GM18909 (cell line): ENCODE measurements around the gene ASTN2.

Experiments
- ATAC-seq: cut with Tn5 transposase; IDR thresholded peaks from one replicate; pipeline ENCODE4 v1.9.1; 2021; ENCODE audit warnings: mild to moderate bottlenecking; ENCODE audit not compliant: unreplicated experiment, poor library complexity

ASTN2 gene

DNA sequence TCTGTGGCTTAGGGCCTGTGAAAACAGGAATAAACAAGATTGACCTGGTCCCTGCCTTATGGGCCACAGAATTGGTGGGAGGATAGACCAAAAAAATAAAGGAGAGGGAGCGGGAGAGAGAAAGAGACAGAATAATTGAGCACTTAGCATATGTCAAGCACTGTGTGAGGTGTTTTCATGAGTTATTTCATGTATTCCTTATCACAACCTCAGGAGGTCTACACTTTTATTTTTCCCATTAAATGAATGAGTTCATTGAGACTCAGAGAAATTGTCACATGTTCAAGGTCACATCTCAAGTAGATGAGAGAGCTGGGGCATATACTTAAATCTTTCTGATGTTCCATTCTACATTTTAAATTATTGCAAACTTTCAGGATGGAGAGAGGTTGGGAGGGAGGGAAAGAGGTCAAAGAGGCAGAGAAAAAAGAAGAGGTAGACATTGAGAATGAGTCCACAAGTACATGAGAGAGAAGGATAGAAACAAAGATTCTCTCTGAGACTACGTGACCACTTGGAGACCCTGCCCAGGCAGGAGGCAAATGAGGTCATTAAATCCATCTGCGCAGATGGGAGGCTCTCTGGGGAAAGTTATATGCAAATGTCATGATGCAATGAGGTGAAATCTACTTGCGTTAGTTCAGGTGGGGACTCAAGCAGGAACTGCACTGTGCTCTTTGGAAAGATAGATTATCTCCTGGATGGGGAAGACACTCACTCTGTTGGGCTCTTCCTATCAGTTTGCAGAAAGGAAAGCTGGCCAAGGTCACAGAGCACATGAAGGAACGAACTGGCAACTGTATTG is 1019.8 kb downstream of the ASTN2 start:
- ATAC-seq = no peak

- no peak for ATAC-seq
Observed at GRCh38 chr9:116394070-116394469, 1020.8 kb downstream of the ASTN2 start.

- ATAC-seq = no peak
Observed at GRCh38 chr9:116393198-116393597, 1021.7 kb downstream of the ASTN2 start.

- ATAC-seq = no peak
Observed at GRCh38 chr9:116391306-116391900, 1023.5 kb downstream of the ASTN2 start.

GRCh38 chr9:116390303-116391228 is 1024.3 kb downstream of the ASTN2 start:
- ATAC-seq = peak; percentile 78

GRCh38 chr9:116389541-116390302 is 1025.1 kb downstream of the ASTN2 start:
- ATAC-seq = no peak

DNA sequence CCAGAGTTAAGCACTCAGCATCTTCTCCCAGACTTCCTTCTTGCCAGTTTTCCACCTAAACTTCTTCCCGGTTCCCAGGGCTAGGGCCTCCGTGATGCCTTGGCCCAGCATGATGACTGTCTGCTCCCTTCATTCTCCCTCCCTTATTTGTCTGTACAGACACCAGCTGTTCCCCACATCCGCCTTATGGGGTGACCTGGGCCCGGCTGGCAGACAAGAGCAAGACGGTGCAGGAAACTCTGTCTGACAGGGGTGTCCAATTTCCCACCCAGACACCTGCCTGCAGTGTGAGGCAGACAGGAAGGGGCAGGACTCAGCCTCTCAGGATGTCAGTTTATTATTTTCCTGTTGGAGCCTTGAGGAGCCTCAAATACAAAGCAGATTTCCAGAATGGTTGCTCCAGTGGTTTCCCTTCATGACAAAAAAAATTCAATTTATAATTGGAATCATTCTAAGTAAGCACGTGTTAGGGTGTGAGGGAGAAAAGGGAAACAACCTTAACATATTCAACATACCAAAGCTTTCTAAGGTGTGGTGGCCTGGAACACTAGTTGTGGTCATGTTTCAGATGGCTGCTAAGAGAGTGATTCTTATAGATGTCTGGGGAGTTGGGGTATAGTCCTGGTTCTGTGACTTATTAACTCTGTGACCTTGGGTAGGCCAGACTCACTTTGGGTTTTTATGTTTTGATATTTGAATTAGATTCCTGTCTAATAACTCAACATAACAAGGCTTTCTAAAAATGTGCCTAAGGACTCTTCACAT is 1026.7 kb downstream of the ASTN2 start:
- ATAC-seq = peak; percentile 66

GRCh38 chr9:116383936-116384335 is 1030.9 kb downstream of the ASTN2 start:
- no peak for ATAC-seq

GRCh38 chr9:116383133-116383532 is 1031.7 kb downstream of the ASTN2 start:
- no peak for ATAC-seq

GRCh38 chr9:116382053-116382452 is 1032.8 kb downstream of the ASTN2 start:
- no peak for ATAC-seq

DNA sequence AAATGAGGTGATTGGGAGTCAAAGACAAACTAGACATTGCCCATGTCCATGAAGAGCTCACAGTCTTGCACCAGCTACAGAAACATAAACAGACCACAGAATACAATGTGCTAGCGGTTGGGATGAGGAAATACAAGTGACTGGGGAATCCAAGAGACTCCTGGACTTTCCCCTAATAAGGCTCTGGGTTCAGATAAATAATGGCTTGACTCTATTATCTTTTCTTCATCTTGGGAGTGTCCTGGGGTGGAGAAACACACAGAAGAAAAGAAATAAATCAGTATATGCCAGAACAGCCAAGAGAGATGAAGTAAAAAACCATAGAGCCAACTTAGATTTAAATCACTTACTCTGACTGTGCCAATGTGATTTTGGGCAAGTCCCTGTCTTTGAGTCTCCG is 1033.5 kb downstream of the ASTN2 start:
- no peak for ATAC-seq

- ATAC-seq = peak; percentile 54
Observed at GRCh38 chr9:116380496-116380995, 1034.3 kb downstream of the ASTN2 start.

DNA sequence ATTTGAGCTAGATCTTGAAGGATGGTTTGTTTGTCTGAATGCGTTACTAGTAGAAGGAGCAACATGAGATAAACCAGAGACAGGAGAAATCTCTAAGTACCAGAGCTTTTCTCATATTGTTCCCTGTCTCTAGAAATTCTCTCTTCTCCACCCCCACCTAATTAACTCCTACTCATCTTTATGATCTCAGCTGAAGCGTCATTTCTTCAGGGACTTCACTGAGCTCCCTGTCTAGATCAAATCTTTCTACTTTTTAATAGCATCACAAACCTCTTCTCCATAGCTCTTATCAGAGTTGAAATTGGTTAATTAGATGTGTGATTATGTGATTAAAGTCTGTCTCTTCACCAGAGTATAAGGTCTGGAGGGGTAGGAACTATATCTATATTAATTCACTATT is 1035.0 kb downstream of the ASTN2 start:
- ATAC-seq = no peak

GRCh38 chr9:116378873-116379272 is 1036.0 kb downstream of the ASTN2 start:
- no peak for ATAC-seq

GRCh38 chr9:116377179-116377798 is 1037.6 kb downstream of the ASTN2 start:
- no peak for ATAC-seq
